NAMALWA (cell line): ENCODE measurements around the gene STXBP4.

Source experiments
- DNase-seq: peaks from one replicate; pipeline ENCODE4 v3.0.0-alpha.2; 2015; ENCODE audit warnings: low spot score

STXBP4 gene

GRCh38 chr17:55171634-55172328 is 203.2 kb downstream of the STXBP4 start:
- no peak for DNase-seq

DNA sequence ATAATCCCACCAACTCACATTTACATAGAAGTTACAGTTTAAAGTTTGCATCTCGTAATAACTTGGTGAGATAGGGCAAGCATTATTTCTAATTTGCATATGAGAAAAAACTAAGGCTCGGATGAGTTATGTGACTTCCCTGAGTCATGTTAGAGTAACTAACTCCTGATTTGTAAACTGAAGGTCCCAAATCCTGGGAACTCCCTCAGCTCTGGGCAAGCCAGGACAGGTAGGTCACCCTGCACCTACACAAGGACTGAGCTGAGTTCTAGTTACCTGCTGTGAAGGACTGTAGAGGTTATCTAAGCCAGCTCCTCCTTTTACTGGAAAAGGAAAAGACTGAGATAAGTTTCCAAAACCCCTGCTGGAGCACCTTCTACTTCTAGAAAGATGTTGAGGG is 204.0 kb downstream of the STXBP4 start:
- no peak for DNase-seq

DNA sequence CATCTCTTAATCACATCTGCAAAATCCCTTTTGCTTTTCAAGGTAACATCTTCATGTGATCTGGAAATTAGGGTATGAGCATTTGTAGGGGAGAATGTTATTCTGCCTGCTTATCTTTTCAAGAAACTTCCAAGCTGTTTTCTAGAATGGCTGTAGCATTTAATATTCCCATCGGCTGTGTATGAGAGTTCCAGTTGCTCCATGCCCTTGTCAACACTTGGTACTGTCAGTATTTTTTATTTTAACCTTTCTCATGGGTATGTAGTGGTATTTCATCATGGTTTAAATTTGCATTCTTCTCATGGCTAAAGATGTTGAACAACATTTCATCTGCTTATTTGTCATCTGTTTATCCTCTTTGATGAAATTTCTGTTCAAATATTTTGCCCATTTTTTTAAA is 205.6 kb downstream of the STXBP4 start:
- no peak for DNase-seq

DNA sequence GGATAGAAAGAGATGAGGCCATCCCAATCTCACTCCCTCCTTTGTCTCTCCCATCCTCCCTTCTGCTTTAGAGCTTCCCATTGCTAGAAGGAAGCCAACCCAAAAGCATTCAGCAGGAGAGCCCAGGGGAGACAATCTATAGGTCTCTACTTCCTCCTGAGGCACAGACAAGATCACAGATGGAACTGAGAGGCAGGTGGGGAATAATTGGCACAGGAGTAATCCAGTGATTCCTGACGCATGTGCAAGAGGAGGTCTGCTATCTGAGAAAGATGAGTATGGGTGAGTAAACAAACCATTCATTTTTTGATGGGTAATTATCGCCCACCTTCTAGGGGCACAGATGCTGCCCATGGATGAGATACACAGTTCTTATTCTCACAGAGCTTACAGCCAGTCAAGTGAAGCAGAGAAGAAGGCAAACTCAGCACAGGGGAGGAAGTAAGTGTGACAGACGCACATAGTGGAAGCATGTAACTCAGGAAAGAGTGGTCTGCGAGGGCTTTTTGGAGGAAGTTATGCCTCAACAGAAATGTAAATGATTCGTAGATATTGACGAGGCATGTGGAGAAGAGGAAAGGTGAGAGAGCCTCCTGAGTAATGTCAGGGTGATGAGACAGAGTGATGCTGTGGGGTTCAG is 207.3 kb downstream of the STXBP4 start:
- peak; percentile 34 for DNase-seq

DNA sequence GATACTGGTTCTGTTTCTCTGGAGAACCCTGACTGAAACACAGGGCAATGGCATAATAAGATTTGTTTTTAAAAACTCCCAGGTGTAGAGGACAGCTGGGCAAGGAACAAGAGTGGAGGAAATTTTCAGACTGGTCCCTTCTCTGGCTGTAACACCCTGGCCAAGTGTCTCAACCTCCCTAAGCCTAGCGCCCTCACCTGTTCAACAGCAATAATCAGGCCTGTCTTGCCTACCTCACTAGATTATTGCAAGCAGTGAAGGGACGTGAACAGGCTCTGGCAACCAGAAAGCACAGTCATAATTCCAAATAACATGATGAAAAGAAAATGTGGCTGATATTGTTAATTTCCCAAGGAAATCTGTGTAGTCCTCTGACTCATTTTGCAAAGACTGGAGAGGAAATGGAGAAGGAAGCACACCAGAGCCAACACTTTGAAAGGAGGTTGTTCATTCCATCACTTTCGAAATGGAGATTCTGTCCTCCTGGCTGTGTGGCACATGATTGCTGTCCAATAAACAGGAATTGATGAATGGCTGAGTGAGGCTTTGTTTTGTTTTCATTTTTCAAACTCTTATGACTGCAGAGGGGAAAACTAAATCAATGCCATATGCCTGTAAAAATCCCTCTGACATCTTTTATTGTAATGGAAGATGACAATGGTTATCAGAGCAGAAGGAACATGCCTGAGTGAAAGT is 208.7 kb downstream of the STXBP4 start:
- no peak for DNase-seq

DNA sequence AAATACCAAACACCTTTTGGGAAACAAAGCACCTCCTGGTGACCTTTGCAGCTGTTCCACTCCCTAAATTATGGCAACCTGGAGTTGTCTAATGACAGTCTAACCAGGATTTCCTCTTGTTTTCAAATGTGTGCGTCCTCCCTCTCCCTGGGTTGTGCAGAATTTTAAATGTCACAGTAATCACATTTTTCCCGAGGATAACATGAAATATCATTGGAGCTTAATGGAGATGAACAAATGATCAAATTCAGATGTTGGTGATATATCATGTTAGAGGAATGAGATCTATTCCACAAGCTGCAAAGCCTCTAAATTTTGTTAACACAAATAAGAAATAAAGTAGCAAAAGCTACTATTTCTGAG is 209.3 kb downstream of the STXBP4 start:
- DNase-seq = no peak

- no peak for DNase-seq
Observed at GRCh38 chr17:55186937-55187770, 218.6 kb downstream of the STXBP4 start.

- DNase-seq = no peak
Observed at GRCh38 chr17:55190748-55191147, 222.2 kb downstream of the STXBP4 start.

GRCh38 chr17:55198690-55199370 is 230.3 kb downstream of the STXBP4 start:
- DNase-seq = no peak

DNA sequence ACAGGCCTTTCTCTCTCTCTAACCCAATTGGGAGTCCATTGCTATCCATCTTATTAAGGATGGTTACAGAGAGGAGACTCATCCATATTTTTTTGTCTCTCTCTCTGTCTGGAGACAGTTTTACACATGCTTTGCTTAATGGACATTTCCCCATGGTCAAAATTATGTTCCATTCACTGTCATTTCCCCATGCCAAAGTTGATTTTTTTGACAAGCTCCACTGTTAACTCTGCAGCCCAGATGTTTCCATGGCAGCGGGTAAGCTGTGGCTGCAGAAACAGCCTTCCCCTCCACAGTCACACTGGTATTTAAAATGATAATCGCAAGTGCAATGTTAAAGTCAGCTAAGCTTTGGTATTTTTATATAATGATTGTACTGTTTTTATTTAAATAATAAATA is 232.3 kb downstream of the STXBP4 start:
- DNase-seq = no peak

DNA sequence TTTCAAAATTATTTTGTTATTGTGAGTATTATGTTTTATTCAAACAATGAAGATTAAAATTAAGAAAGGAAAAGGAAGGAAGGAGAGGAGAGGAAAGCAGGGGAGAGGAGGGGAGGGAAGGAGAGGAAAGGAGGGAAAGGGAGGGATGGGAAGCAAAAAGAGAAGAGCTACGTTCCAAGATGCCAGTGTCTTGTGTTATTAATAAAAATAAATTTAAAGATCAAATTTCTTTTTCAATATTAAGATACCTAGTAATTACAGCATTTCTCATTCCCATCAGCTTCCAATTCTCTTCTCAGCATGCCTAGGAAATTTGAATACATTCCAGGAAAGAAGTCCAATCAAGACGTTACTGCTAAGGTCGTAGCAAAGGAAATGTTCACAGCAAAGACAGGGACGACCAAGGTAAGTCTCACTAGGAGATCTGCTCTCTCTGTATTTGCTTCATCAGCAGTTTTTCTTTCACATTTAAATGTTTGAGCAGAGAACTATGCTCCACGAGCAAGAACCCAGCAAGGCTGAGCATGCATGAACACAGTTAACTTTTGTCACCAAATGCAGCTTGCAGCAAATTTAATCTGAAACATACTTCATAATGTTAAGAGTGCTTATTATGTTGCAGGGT is 232.9 kb downstream of the STXBP4 start:
- no peak for DNase-seq

- DNase-seq = no peak
Observed at GRCh38 chr17:55202896-55203295, 234.3 kb downstream of the STXBP4 start.

DNA sequence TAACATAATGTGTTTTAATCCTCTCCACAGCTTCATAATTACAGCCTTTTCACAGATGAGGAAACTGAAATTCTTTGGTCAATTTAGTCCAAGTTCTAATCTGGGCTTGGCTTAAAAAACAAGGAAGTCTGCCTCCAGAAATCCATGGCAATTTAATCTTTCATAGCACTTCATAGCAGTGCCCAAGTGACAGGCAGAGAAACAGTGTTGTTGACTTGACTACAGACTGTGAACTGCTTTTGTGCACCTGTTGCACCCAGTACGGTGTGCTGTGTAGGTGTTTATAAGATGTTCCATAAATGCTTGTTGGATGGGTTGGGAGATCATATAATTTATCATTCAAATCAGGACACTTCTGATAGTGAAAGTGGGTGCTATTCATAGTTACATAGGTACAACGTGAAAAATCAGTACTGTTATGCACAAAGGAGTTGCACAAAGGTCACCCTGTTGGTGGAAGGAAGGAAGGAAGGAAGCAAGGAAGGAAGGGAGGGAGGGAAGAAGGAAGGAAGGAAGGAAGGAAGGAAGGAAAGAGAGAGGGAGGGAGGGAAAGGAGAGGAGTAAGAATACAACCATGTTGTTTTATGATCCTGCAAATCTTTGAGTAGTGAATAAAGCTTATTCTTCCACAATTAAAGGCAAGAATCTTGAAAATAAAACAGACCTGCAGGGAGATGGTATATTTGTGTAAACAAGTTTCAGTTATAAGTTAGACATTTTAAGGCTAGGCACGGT is 239.7 kb downstream of the STXBP4 start:
- no peak for DNase-seq

GRCh38 chr17:55210292-55210691 is 241.7 kb downstream of the STXBP4 start:
- no peak for DNase-seq

- no peak for DNase-seq
Observed at GRCh38 chr17:55212880-55213279, 244.3 kb downstream of the STXBP4 start.

GRCh38 chr17:55215711-55216110 is 247.1 kb downstream of the STXBP4 start:
- no peak for DNase-seq

- no peak for DNase-seq
Observed at GRCh38 chr17:55216888-55217287, 248.3 kb downstream of the STXBP4 start.

DNA sequence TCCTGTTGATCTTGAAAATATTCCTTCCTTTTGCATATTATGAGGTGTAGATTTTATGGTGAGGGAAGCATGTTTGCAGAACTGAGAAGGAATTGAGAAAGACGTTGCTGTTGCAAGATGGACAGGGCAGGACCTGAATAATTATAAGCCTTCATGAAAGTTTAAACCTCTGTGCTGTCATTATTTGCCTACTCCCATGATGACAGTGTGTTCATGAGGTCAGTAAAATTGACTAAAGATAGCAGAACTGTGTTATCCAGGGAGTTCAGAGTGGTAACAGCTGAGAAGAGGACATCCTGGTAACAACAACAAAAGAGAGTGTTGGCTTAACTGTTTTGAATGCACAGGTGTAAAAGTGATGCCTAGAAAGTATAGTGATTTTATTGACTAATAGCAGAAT is 250.9 kb downstream of the STXBP4 start:
- no peak for DNase-seq

DNA sequence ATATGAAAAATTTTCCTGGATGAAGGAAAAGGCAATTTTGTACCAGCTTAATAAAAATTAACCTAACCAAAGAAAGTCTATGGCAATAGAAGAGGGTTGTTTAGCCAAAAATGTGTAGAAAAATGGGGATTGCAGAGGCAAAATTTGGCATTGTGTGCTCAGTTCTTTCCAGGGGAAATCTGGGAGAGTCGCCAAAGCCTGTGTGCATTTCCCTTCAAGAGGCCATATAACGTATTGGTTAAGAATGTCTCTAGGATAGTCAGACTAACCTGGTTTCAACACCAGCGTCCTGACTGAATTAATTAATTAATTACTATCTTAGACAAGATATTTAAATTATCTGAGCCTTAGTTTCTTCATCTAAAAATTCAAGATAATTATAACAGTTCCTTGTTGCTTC is 251.4 kb downstream of the STXBP4 start:
- no peak for DNase-seq
